B cell (primary cell): ENCODE measurements around the gene VAV2. TPM values are rescaled to one million over a fixed set of nuclear protein-coding genes. Genes with fewer than 3 reads are reported as not detected.
A peak's percentile ranks its signal among the peaks of the same experiment; 100 is the strongest.

Experiments
- ATAC-seq: fragments of 200-7000 bp; cut with Tn5 transposase; one replicate; pipeline ENCODE4 v1.10.0; 2021; ENCODE audit warnings: low read depth, mild to moderate bottlenecking, moderate number of reproducible peaks, moderate library complexity
- CTCF ChIA-PET: fragments of 350-600 bp; sonication (Branson Sonifier 250); formaldehyde crosslinking; loops from one replicate; lab custom pipeline; 2021; ENCODE audit warnings: antibody characterized with exemption, inconsistent platforms; lab: Charles Lee
- POLR2A ChIA-PET: fragments of 350-600 bp; sonication (Branson Sonifier 250); formaldehyde crosslinking; loops from one replicate; lab custom pipeline; 2021; ENCODE audit warnings: antibody characterized with exemption; lab: Charles Lee
- DNase-seq: peaks from one replicate; pipeline ENCODE4 v3.0.0; 2013
- H2AFZ ChIP-seq: 2 replicates; pipeline ENCODE4 v1.6.1; 2012; ENCODE audit warnings: mild to moderate bottlenecking, low read depth, low read length; ENCODE audit not compliant: insufficient read depth, poor library complexity, severe bottlenecking
- H3K27ac ChIP-seq, 2 donors: 1 replicate in 1 of 2; 2 replicates in 1 of 2; pipeline ENCODE4 v1.5.1; 2012 to 2013; ENCODE audit warnings: low read length in 2 of 2, mild to moderate bottlenecking in 2 of 2, moderate library complexity in 1 of 2
- H3K27me3 ChIP-seq, 4 experiments: fragments of 200-600 bp in 1 of 4; sonication (generic) in 1 of 4; replicated peaks in 1 of 4; 1 replicate in 2 of 4; 2 replicates in 2 of 4; pipeline versions ENCODE4 v1.6.1 to v1.7.0; 2013 to 2016; ENCODE audit warnings: low read length in 3 of 4, mild to moderate bottlenecking in 2 of 4, mixed read lengths in 1 of 4, moderate library complexity in 1 of 4; ENCODE audit not compliant: insufficient read depth in 4 of 4, control insufficient read depth in 3 of 4; ENCODE audit errors: control extremely low read depth in 1 of 4
- H3K36me3 ChIP-seq, 2 experiments: replicated peaks in 1 of 2; 1 replicate in 1 of 2; 2 replicates in 1 of 2; pipeline versions ENCODE4 v1.6.1 to v1.7.1; 2013; ENCODE audit warnings: low read length in 1 of 2; ENCODE audit not compliant: insufficient read depth in 2 of 2, control insufficient read depth in 1 of 2; ENCODE audit errors: control extremely low read depth in 1 of 2, extremely low read depth in 1 of 2
- H3K4me1 ChIP-seq, 2 donors: fragments of 200-600 bp in 1 of 2; sonication (generic) in 1 of 2; 1 replicate in 1 of 2; 2 replicates in 1 of 2; pipeline versions ENCODE4 v1.5.1 to v1.6.1; 2013 to 2017; ENCODE audit warnings: low read length in 2 of 2; ENCODE audit not compliant: control insufficient read depth in 2 of 2, insufficient read depth in 2 of 2
- H3K4me2 ChIP-seq: replicated peaks from 2 replicates; pipeline ENCODE3; 2012; ENCODE audit warnings: mild to moderate bottlenecking, low read depth, low read length; ENCODE audit not compliant: poor library complexity, severe bottlenecking
- H3K4me3 ChIP-seq, 5 experiments: fragments of 200-600 bp in 1 of 5; sonication (generic) in 1 of 5; 1 replicate in 3 of 5; 2 replicates in 2 of 5; pipeline versions ENCODE4 v1.5.1 to v1.7.0; 2011 to 2016; ENCODE audit warnings: low read length in 4 of 5, mild to moderate bottlenecking in 4 of 5, low read depth in 2 of 5, control low read depth in 1 of 5, moderate library complexity in 1 of 5; ENCODE audit not compliant: insufficient read depth in 1 of 5; ENCODE audit errors: control extremely low read depth in 1 of 5, extremely low read depth in 1 of 5
- H3K79me2 ChIP-seq: fragments of 200-600 bp; sonication (generic); one replicate; pipeline ENCODE4 v1.6.0; 2016; ENCODE audit warnings: low read length; ENCODE audit not compliant: control insufficient read depth, insufficient read depth
- H3K9ac ChIP-seq: fragments of 200-600 bp; sonication (generic); 2 replicates; pipeline ENCODE4 v1.6.1; 2017; ENCODE audit warnings: mild to moderate bottlenecking, low read length, moderate library complexity
- H3K9me3 ChIP-seq, 3 donors: one replicate each; pipeline versions ENCODE4 v1.6.1 to v1.7.1; 2013; ENCODE audit warnings: low read length in 2 of 3; ENCODE audit not compliant: control insufficient read depth in 2 of 3, insufficient read depth in 1 of 3; ENCODE audit errors: control extremely low read depth in 1 of 3
- H4K20me1 ChIP-seq: 2 replicates; pipeline ENCODE4 v1.6.0; 2012; ENCODE audit warnings: mild to moderate bottlenecking, low read length; ENCODE audit not compliant: insufficient read depth, control insufficient read depth, poor library complexity, severe bottlenecking
- H3K27ac Mint-ChIP-seq: one replicate; pipeline ENCODE4 v1.8.0; 2021; ENCODE audit warnings: mixed read lengths
- H3K27me3 Mint-ChIP-seq: one replicate; pipeline ENCODE4 v1.8.0; 2021; ENCODE audit warnings: mixed read lengths
- H3K4me1 Mint-ChIP-seq: one replicate; pipeline ENCODE4 v1.8.0; 2021; ENCODE audit warnings: mixed read lengths
- H3K4me3 Mint-ChIP-seq: one replicate; pipeline ENCODE4 v1.8.0; 2021; ENCODE audit warnings: mixed read lengths
- H3K9me3 Mint-ChIP-seq: one replicate; pipeline ENCODE4 v1.8.0; 2022; ENCODE audit warnings: mixed read lengths; ENCODE audit not compliant: insufficient read depth
- EZH2 ChIP-seq: IDR thresholded peaks from 2 replicates; pipeline ENCODE4 v1.6.1; 2012; ENCODE audit warnings: borderline replicate concordance, low read depth, mild to moderate bottlenecking, moderate library complexity, low read length; ENCODE audit not compliant: insufficient read depth, poor library complexity, severe bottlenecking
- WGBS: methylation state at CpG from one replicate; pipeline ENCODE4 v1.1.5; 2013; ENCODE audit warnings: missing lambda C conversion rate; ENCODE audit not compliant: insufficient coverage; 5-methylcytosine and 5-hydroxymethylcytosine counted together
- intact Hi-C: fragments of 100-400 bp; cut with micrococcal nuclease; formaldehyde crosslinking; loops from one replicate; pipeline ENCODE4 v1.10.0; 2022
- polyA plus RNA-seq: library from polyadenylated mRNA; depleted of rRNA; stranded (reverse); fragments of >200 nt; gene quantifications from 2 replicates; pipeline ENCODE4 v1.2.3, GENCODE V29; 2012
- total RNA-seq, 2 donors: library from RNA; stranded (reverse); fragments of 120-200 nt in 1 of 2; gene quantifications; 1 replicate in 1 of 2; 2 replicates in 1 of 2; pipeline versions ENCODE4 v1.2.3 to v1.2.4, GENCODE V29; 2013 to 2022
- TF ChIP-seq, protein P1 (sequence below): fragments of 200-600 bp; IDR thresholded peaks from one replicate; pipeline ENCODE4 v1.8.0; 2022; ENCODE audit warnings: antibody characterized with exemption, mild to moderate bottlenecking

Gene VAV2
- total and polyA plus RNA-seq, 2 donors (not counting 1 experiment from before 2014, with no cell fraction given) = 34.4 to 128 TPM

DNA sequence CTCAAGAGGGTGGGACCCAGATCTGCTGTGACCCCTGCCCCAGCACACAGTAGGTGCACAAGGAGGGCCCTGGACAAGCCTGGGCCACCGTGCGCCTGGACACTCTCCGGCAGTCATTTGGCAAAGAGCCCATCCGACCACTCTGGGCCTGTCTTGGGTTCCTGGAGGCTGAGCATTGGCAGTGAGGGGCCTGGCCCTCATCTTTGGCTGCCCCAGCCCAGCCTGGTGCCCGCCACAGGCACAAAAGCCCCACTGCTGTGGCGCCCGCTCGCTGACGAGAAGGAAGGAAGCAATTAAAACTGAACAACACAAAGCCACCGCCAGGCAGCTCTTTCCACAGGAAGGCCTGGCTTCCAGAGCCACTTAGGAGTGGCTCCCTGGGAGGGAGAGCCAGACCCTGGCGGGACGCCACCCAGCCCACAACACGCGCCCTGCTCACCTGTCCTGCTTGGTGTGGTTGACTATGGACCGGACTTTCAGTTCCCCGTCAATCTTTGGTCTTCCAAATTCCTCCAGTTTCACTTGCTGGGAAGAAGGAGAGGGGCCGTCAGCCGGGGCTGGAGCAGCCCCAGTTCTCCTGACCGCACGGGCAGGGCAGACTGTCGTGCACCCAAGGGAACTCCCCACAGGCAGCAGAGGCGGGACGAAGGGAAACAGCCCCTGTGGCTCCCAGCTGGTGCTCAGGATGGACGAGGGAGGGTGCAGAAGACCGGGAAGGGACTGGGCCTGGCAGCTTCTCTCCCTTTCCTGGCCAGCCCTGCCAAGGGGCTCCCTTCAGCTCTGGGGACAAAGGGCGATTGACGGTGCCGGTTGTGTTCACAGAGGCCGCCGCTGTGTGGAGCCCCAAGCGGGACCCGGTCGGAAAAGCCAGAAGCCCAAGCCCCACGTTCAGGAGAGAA lies 203.1 kb downstream of the VAV2 start:
- Histone ChIP-seq H2AFZ (no peak overlapping the region), H3K9me3 (no peaks in the 10 kb centered on the region), H3K79me2 (peaks cover 31% of the 10 kb centered on the region), H4K20me1 (peaks cover 3% of the 10 kb centered on the region), H3K9ac (no peak overlapping the region), H3K4me2 (peak overlapping the region; percentile 77), H3K4me1 (peaks cover 74 to 78% of the 10 kb centered on the region in 2 donors), H3K27ac (peak overlapping the region; percentile 3 to 47), H3K4me3 (no peak overlapping the region), H3K36me3 (peaks cover 0 to 37% of the 10 kb centered on the region in 2 experiments), H3K27me3 (no peaks in the 10 kb centered on the region)
- WGBS = 33% methylated on average over 32 of the region's 34 CpGs
- H3K4me3 Mint-ChIP-seq = peak overlapping the region; percentile 69
- ChIA-PET POLR2A (interaction anchor here (0.7 kb wide), 1 partner anchor 374 kb away, joined by 11 read pairs; no protein-coding TSS in a partner anchor), CTCF (interaction anchor here (8.5 to 19.3 kb wide), 2 partner anchors 7 to 206 kb away, joined by 95 to 561 read pairs; no protein-coding TSS in a partner anchor)
- intact Hi-C loops = loop anchor here (5.0 kb wide), 1 partner anchor 52 kb away; the partner anchor contains the start of gene SARDH
- H3K9me3 Mint-ChIP-seq = no peaks in the 10 kb centered on the region
- no peak for TF ChIP-seq EZH2
- TF ChIP-seq, protein P1, sequence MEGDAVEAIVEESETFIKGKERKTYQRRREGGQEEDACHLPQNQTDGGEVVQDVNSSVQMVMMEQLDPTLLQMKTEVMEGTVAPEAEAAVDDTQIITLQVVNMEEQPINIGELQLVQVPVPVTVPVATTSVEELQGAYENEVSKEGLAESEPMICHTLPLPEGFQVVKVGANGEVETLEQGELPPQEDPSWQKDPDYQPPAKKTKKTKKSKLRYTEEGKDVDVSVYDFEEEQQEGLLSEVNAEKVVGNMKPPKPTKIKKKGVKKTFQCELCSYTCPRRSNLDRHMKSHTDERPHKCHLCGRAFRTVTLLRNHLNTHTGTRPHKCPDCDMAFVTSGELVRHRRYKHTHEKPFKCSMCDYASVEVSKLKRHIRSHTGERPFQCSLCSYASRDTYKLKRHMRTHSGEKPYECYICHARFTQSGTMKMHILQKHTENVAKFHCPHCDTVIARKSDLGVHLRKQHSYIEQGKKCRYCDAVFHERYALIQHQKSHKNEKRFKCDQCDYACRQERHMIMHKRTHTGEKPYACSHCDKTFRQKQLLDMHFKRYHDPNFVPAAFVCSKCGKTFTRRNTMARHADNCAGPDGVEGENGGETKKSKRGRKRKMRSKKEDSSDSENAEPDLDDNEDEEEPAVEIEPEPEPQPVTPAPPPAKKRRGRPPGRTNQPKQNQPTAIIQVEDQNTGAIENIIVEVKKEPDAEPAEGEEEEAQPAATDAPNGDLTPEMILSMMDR = no peak
- H3K4me1 Mint-ChIP-seq = peaks cover 86% of the 10 kb centered on the region
- H3K27me3 Mint-ChIP-seq = no peaks in the 10 kb centered on the region
- no peak for ATAC-seq
- no peak for DNase-seq
- H3K27ac Mint-ChIP-seq = peak overlapping the region; percentile 83
